ENCODE data around the gene DDX56.
A peak's percentile ranks its signal among the peaks of the same experiment; 100 is the strongest.
"Not testable (repeated sequence)": the region's sequence is repeated elsewhere in the genome, so short reads cannot be mapped to it uniquely, and the experiment has no call there.

DDX56 gene

GRCh38 chr7:44595934-44596635 lies 22.4 kb upstream of the DDX56 start:
- DNase-seq, result no peak

- no peak for DNase-seq
These were observed 17.2 kb upstream of the DDX56 start for GRCh38 chr7:44590910-44591309.

DNA sequence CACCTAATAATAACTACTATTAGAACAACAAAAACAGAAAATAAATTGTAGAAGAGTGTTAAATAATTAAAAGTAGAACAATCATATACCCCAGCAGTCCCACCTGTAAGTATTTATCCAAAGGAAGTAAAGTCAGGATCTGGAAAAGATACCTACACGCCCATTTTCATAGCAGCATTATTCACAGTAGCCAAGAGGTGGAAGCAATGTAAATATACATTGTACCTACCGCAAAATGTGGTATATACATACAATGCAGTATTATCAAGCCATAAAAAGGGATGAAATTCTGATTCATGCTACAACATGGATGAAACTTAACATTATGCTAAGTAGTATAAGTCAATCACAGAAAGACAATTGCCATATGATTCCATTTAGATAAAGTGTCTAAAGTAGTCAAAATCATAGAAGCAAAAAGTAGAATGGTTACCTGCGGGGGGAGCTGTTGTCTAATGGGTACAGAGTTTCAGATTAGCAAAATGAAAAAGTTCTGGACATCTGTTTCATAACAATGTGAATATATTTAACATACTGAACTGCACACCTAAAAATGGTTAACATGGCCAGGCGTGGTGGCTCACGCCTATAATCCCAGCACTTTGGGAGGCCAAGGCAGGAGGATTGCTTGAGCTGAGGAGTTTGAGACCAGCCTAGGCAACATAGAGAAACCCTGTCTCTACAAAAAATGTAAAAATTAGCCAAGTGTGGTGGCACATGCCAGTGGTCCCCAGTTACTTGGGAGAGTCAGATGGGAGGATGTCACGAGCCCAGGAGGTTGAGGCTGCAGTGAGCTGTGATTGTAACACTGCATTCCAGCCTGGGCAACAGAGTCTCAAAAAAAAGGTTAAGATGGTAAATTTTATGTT lies 14.4 kb upstream of the DDX56 start:
- DNase-seq, result peak; percentile 73

GRCh38 chr7:44583146-44583865 lies 9.6 kb upstream of the DDX56 start:
- no peak for DNase-seq

- peak; percentile 99 for DNase-seq
These were observed 8.3 kb upstream of the DDX56 start, which contains the start of gene TMED4 for GRCh38 chr7:44581879-44582603. Gene TMED4, minus strand, starts transcription at chr7:44582231. Its CDS starts 25 bp downstream, at chr7:44582206.

DNA sequence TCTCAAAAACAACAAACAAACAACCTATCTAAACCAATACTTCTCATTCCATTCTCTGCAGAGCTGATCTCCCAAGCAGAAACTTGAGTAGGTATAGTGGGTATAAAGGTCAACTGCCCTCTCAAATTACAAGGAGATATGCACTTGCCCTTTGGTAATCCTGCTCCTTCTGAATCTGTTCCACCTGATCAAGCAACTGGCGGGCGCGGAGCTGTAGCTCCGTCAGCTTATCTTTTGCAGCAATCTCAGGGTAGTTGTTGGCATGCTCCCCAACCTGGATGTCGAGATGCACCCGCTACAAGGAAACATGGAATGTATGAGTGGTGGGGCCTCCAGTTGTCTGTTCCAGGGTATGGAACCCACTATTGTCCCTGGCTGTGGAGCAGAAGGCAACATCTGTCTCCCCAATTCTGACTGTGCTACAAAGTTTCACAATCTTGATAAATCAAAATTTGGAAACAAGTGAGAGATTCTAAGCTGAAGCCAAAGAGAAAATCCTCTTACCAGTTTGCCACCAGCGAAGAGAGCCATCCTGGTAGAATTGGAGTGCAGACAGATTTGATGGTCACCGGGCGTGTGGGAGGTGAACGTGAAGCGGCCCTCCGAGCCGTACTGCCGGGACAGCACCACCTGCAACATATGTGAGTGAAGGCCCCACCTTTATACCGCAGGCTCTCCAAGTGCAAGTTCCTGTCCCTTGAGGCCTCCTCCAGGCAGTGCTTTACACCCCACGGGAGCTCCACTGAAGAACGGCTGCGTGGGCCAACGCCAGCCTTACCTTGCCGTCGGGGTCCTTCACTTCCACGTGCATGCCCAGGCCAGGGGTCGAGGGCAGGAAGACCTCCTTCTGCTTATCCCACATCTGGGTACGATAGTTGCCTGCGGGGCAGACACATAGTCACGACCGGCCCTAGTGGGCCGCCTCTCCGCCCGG lies 7.5 kb upstream of the DDX56 start:
- peak; percentile 16 for DNase-seq

GRCh38 chr7:44576228-44576627 lies 2.5 kb upstream of the DDX56 start:
- DNase-seq, result no peak

DNA sequence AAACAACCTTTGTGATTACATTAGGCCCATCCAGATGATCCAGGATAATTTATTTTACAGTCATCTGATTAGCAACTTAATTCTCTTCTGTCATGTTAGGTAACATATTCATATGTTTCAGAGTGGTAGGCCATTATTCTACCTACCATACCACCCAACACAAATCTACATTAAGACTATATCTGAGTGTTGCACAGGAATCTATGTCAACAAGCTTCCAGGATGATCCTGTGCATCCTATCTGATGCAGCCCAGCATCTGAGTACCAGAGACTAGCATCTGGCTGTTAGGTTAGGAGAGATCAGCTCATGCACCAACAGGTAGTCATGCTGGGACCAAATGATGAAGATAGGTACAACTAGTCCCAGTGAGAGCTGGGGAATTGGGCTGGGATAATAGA lies 1.3 kb upstream of the DDX56 start:
- no peak for DNase-seq

DNA sequence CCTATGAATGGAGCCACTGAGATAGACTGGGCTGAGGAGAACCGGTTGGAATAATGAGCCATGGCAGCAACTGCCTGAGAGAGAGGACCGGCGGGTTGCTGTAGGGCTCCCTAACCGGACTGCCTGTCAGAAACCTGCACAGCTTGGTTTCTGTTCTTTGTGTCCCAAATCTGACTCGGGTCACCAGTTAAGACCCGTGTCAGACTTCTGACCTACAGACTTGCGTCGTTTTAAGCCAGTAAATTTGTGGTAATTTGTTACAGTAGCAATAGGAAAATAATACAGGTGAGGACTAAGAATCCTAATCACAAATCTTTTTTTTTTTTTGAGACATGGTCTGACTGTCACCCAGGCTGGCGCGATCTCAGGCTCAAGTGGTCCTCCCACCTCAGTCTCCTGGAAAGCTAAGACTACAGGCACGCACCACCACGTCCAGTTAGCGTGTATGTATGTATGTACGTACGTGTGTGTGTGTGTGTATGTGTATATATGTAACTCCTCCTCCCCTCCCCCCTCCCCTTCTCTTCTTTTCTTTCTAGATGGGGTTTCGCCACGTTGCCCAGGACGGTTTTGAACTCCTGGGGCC lies 672 bp upstream of the DDX56 start:
- peak; percentile 13 for DNase-seq

DNA sequence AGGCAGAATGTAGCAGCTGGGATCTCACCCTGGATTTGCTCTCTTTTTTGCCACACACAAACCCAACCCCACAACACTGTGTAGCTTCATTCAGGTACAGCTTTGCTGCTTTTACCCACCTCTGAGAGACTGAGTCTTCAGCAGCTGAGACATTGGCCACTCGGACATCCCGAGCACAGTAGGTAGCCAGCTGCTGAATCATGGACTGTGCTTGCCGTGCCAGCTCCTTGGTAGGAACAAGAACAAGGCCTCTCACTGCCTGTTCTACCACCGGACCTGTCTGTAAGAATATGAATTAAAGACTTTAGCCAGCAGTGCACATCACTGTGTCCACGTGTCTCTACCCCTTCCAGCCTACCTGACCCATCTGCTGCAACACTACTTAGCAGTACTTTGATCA lies 937 bp downstream of the DDX56 start:
- DNase-seq, result no peak

GRCh38 chr7:44569959-44570358 lies 3.7 kb downstream of the DDX56 start:
- DNase-seq, result no peak

GRCh38 chr7:44568771-44569560 lies 4.7 kb downstream of the DDX56 start:
- no peak for DNase-seq

DNA sequence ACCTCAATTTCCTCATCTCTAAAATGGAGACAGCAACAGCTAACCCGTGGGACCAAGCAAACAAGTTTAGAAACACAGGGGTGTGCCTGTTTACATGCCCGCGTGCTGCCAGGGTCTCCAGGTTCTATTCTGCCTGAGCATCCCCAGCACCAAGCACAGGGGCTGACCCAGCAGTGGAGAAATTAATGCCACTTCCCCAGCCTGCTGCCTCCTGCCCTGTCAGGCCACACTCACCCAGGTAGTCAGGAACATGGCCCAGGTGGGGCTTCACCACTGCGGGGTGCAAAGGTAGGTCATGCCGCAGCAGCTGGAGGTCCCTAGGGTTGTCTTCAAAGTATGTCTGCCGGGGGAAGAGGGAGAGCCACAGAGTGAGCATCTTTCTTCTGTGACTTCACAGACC lies 5.8 kb downstream of the DDX56 start:
- no peak for DNase-seq

- no peak for DNase-seq
These were observed 7.0 kb downstream of the DDX56 start for GRCh38 chr7:44566680-44567079.

- no peak for DNase-seq
These were observed 7.7 kb downstream of the DDX56 start for GRCh38 chr7:44565795-44566559.

- peak; percentile 65 for DNase-seq
These were observed 8.5 kb downstream of the DDX56 start for GRCh38 chr7:44565097-44565794.

GRCh38 chr7:44564606-44565005 lies 9.1 kb downstream of the DDX56 start:
- no peak for DNase-seq

- DNase-seq, result no peak
These were observed 10.5 kb downstream of the DDX56 start for GRCh38 chr7:44563171-44563679.

- DNase-seq, result not testable (repeated sequence)
These were observed 11.1 kb downstream of the DDX56 start for GRCh38 chr7:44562622-44562962.

All from suppressor macrophage treated with lipopolysaccharide for 4 hours (primary cell).